ENCODE measurements around the gene CYP11A1.
"Not testable (repeated sequence)": the region's sequence is repeated elsewhere in the genome, so short reads cannot be mapped to it uniquely, and the experiment has no call there.

CYP11A1 gene

GRCh38 chr15:74369084-74369745, 1.8 kb upstream of the CYP11A1 start:
- Histone ChIP-seq H3K9ac (no peak overlapping the region; the same call in 1 of the 2 replicates), H3K4me2 (no peak overlapping the region), H4K20me1 (no peaks in the 10 kb centered on the region), H3K27ac (no peak overlapping the region), H3K4me3 (no peak overlapping the region), H3K36me3 (no peaks in the 10 kb centered on the region), H3K9me3 (no peaks in the 10 kb centered on the region), H3K27me3 (no peaks in the 10 kb centered on the region), H3K4me1 (peaks cover 5% of the 10 kb centered on the region; the same call in 1 of the 2 replicates)
- TF ChIP-seq Cebpa-rat (IDR thresholded peaks at IDR 0.05), result no peak

GRCh38 chr15:74368121-74368520, 675 bp upstream of the CYP11A1 start:
- no peak overlapping the region for H3K4me2 ChIP-seq
- TF ChIP-seq Cebpa-rat (IDR thresholded peaks at IDR 0.05), result no peak
- H3K4me3 ChIP-seq, result no peak overlapping the region
- no peak overlapping the region for H3K9ac ChIP-seq
- no peak overlapping the region for H3K27ac ChIP-seq
- peaks cover under 1% of the 10 kb centered on the region; the same call in 1 of the 2 replicates for H3K4me1 ChIP-seq
- H3K9me3 ChIP-seq, result no peaks in the 10 kb centered on the region
- H3K36me3 ChIP-seq, result no peaks in the 10 kb centered on the region
- H3K27me3 ChIP-seq, result no peaks in the 10 kb centered on the region
- H4K20me1 ChIP-seq, result no peaks in the 10 kb centered on the region

GRCh38 chr15:74365598-74366445, 1.6 kb downstream of the CYP11A1 start:
- no peaks in the 10 kb centered on the region for H3K27me3 ChIP-seq
- no peaks in the 10 kb centered on the region for H3K36me3 ChIP-seq
- no peaks in the 10 kb centered on the region for H3K4me1 ChIP-seq
- H3K4me2 ChIP-seq, result no peak overlapping the region
- TF ChIP-seq Cebpa-rat (IDR thresholded peaks at IDR 0.05), result no peak
- no peak overlapping the region for H3K27ac ChIP-seq
- no peak overlapping the region for H3K4me3 ChIP-seq
- H3K9me3 ChIP-seq, result no peaks in the 10 kb centered on the region
- no peak overlapping the region for H3K9ac ChIP-seq
- H4K20me1 ChIP-seq, result no peaks in the 10 kb centered on the region

GRCh38 chr15:74364936-74365597, 2.4 kb downstream of the CYP11A1 start:
- Histone ChIP-seq H3K4me1 (no peaks in the 10 kb centered on the region), H3K27me3 (no peaks in the 10 kb centered on the region), H3K36me3 (no peaks in the 10 kb centered on the region), H3K27ac (no peak overlapping the region), H4K20me1 (no peaks in the 10 kb centered on the region), H3K9me3 (no peaks in the 10 kb centered on the region), H3K4me2 (no peak overlapping the region), H3K9ac (no peak overlapping the region), H3K4me3 (no peak overlapping the region)
- TF ChIP-seq Cebpa-rat (IDR thresholded peaks at IDR 0.05), result no peak

GRCh38 chr15:74362482-74362881, 5.0 kb downstream of the CYP11A1 start:
- Histone ChIP-seq H3K9ac (no peak overlapping the region), H3K9me3 (no peaks in the 10 kb centered on the region), H3K27ac (no peak overlapping the region), H3K4me3 (no peak overlapping the region), H3K27me3 (no peaks in the 10 kb centered on the region), H3K36me3 (no peaks in the 10 kb centered on the region), H3K4me2 (no peak overlapping the region), H4K20me1 (no peaks in the 10 kb centered on the region), H3K4me1 (peaks cover 5% of the 10 kb centered on the region; the same call in 1 of the 2 replicates)
- no peak for TF ChIP-seq Cebpa-rat (IDR thresholded peaks at IDR 0.05)

GRCh38 chr15:74360855-74361254, 6.6 kb downstream of the CYP11A1 start:
- not testable (repeated sequence) for H3K27me3 ChIP-seq, H3K27ac ChIP-seq, H3K4me3 ChIP-seq, H3K4me1 ChIP-seq, H3K36me3 ChIP-seq, H3K9ac ChIP-seq, H4K20me1 ChIP-seq, H3K4me2 ChIP-seq, H3K9me3 ChIP-seq

GRCh38 chr15:74359376-74359775, 8.1 kb downstream of the CYP11A1 start:
- H3K4me1 ChIP-seq, H3K4me3 ChIP-seq, H3K9me3 ChIP-seq, H3K36me3 ChIP-seq, H4K20me1 ChIP-seq, H3K27ac ChIP-seq, H3K4me2 ChIP-seq, H3K27me3 ChIP-seq, H3K9ac ChIP-seq: not testable (repeated sequence)

GRCh38 chr15:74357514-74357913, 9.9 kb downstream of the CYP11A1 start:
- not testable (repeated sequence) for H3K4me1 ChIP-seq, H3K9ac ChIP-seq, H3K27ac ChIP-seq, H3K36me3 ChIP-seq, H3K4me2 ChIP-seq, H3K4me3 ChIP-seq, H3K27me3 ChIP-seq, H4K20me1 ChIP-seq
- peaks cover 15% of the 10 kb centered on the region for H3K9me3 ChIP-seq

- H3K9ac ChIP-seq, H3K27ac ChIP-seq, H4K20me1 ChIP-seq, H3K4me1 ChIP-seq, H3K4me2 ChIP-seq, H3K27me3 ChIP-seq, H3K36me3 ChIP-seq, H3K4me3 ChIP-seq: not testable (repeated sequence)
- peaks cover 15% of the 10 kb centered on the region for H3K9me3 ChIP-seq
These were observed 11.4 kb downstream of the CYP11A1 start for GRCh38 chr15:74356050-74356449.

GRCh38 chr15:74353992-74354391, 13.5 kb downstream of the CYP11A1 start:
- not testable (repeated sequence) for H3K4me2 ChIP-seq, H3K27ac ChIP-seq, H3K4me3 ChIP-seq, H3K27me3 ChIP-seq, H3K4me1 ChIP-seq, H3K36me3 ChIP-seq, H3K9ac ChIP-seq, H4K20me1 ChIP-seq
- H3K9me3 ChIP-seq, result peaks cover 15% of the 10 kb centered on the region

Data from BLaER1 (cell line).